ENCODE data around the gene UTP4.

DNA sequence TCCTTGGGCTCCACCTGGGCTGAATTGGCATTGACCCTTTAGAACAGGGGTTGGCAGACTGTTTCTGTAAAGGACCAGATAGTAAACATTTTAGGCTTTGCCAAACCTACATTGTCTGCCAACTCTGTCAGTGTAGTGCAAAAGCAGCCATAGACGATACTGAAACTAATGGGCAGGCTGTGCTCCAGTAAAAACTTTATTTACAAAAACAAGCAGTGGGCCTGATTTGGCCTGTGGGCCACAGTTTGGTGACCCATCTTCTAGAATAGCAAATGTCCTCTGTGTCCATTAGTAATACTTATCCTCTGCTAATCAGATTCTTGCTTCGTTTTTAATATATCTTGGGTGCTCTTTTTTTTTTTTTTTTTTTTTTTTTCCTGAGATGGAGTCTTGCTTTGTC is 6.2 kb downstream of the UTP4 start:
- TF ChIP-seq, protein P1, sequence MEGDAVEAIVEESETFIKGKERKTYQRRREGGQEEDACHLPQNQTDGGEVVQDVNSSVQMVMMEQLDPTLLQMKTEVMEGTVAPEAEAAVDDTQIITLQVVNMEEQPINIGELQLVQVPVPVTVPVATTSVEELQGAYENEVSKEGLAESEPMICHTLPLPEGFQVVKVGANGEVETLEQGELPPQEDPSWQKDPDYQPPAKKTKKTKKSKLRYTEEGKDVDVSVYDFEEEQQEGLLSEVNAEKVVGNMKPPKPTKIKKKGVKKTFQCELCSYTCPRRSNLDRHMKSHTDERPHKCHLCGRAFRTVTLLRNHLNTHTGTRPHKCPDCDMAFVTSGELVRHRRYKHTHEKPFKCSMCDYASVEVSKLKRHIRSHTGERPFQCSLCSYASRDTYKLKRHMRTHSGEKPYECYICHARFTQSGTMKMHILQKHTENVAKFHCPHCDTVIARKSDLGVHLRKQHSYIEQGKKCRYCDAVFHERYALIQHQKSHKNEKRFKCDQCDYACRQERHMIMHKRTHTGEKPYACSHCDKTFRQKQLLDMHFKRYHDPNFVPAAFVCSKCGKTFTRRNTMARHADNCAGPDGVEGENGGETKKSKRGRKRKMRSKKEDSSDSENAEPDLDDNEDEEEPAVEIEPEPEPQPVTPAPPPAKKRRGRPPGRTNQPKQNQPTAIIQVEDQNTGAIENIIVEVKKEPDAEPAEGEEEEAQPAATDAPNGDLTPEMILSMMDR (IDR thresholded peaks at IDR 0.05; ENCODE audit: control extremely low read depth in 1 of 3, insufficient read depth in 1 of 3, low read depth in 1 of 3, low read length in 3 of 3), result no peak
- no peak for TF ChIP-seq EZH2 (IDR thresholded peaks at IDR 0.05; ENCODE audit: low read depth, low read length, severe bottlenecking)
- TF ChIP-seq, protein P2, sequence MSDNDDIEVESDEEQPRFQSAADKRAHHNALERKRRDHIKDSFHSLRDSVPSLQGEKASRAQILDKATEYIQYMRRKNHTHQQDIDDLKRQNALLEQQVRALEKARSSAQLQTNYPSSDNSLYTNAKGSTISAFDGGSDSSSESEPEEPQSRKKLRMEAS (IDR thresholded peaks at IDR 0.05), result no peak
- TF ChIP-seq RFX5 (IDR thresholded peaks at IDR 0.05; ENCODE audit: borderline replicate concordance, low read depth, low read length), result no peak
- TF ChIP-seq SIN3A (conservative IDR thresholded peaks at IDR 0.05 in 1 of 2, IDR thresholded peaks at IDR 0.05 in 1 of 2; ENCODE audit: low read depth in 1 of 2, low read length in 2 of 2), result no peak
- no peak for TF ChIP-seq TCF12 (IDR thresholded peaks at IDR 0.05; ENCODE audit: low read depth, low read length)
- no peak for TF ChIP-seq HDAC2 (IDR thresholded peaks at IDR 0.05; ENCODE audit: borderline replicate concordance in 1 of 2, low read depth in 2 of 2, low read length in 2 of 2)
- TF ChIP-seq EP300 (IDR thresholded peaks at IDR 0.05; ENCODE audit: borderline replicate concordance in 1 of 2, low read depth in 2 of 2, low read length in 2 of 2), result no peak
- no peak for TF ChIP-seq POLR2A (IDR thresholded peaks at IDR 0.05; ENCODE audit: control extremely low read depth in 1 of 2, low read depth in 2 of 2, low read length in 2 of 2)
- no peak for TF ChIP-seq YY1 (IDR thresholded peaks at IDR 0.05; ENCODE audit: low read depth, low read length)

All from H1 (cell line).